GM13976 (cell line): ENCODE results near the gene NPIPB8.
"Not testable (repeated sequence)": the region's sequence is repeated elsewhere in the genome, so short reads cannot be mapped to it uniquely, and the experiment has no call there.

Experiments used
- DNase-seq: peaks from one replicate; pipeline ENCODE4 v3.0.0; 2012; ENCODE audit warnings: low spot score
- in situ Hi-C: fragments of 300-500 bp; cut with MboI; formaldehyde crosslinking; loops from one replicate; pipeline ENCODE4 v1.12.0; 2022; ENCODE audit warnings: low sequenced_read_pairs, mixed read lengths, inconsistent platforms; ENCODE audit not compliant: unreplicated experiment

NPIPB8 gene

DNA sequence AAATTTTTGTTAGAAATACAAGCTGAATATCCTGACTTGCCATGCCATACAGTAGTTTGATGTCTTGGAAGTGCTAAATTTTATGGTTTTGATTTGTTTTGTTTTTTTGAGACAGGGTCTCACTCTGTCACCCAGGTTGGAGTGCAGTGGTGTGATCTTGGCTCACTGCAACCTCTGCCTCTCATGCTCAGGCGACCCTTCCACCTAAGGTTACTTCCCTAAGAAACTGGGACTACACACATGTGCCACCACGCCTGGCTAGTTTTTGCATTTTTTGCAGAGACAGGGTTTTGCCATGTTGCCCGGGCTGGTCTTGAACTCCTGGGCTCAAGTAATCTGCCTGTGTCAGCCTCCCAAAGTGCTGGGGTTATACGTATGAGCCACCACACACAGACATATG lies 53.9 kb downstream of the NPIPB8 start:
- in situ Hi-C loops, DNase-seq: not testable (repeated sequence)

DNA sequence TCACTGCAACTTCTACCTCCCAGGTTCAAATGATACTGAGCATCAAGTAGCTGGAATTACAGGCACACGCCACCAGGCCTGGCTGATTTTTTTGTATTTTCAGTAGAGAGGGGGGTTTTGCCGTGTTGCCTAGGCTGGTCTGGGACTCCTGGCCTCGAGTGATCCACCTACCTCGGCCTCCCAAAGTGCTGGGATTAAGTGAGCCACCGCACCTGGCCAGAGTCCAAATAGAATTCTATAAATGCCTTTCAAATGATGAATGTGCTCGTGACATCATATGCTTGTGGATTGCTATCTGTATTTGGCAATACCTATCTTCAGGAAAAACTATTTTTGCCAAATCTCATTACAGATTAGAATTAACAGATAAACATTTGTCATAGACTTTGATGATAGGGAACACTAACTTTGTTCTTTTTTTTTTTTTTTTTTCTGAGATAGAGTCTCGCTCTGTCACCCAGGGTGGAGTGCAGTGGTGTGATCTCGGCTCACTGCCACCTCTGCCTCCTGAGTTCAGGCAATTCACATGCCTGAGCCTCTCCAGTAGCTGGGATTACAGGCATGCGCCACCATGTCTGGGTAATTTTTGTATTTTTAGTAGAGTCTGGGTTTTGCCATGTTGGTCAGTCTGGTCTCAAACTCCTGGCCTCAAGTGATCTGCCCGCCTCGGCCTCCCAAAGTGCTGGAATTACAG lies 55.5 kb downstream of the NPIPB8 start:
- in situ Hi-C loops, DNase-seq: not testable (repeated sequence)

DNA sequence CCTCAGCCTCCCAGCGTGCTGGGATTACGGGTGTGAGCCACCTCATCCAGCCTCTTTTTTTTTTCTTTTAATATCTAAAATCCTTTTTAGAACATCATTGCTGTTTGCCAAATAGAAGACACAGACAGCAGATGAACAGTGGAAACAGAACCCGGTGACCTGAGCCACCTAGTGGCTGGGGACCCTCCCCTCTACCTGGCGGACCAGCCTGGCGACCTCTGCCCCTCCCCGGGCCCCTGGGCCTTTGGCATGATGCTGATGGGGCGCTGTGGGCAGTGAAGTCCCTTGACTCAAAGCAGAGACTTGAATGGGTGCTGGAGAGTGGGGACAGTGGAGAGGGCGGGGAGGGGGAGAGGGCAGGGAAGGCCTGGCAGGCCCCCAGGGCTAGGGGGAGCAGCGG lies 61.9 kb downstream of the NPIPB8 start:
- DNase-seq, in situ Hi-C loops: not testable (repeated sequence)

DNA sequence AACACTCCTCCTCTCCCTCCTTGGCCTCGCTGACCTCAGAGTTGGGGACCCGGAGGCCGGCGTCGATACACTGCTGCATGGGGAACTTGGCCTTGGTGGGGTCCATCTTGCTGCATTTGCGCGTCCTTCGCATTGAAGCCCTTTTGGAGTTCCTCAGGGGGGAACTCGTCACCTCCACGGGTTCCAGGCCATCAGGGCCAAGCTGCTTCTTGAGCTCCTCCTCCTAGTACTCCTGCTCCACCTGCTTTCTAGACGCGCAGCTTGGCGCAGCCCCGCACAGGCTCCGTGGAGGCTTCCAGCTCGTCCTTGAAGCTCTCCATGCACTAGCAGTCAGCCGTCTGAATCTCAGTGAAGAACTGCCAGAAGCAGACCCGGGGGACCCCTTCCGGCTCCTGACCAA lies 62.5 kb downstream of the NPIPB8 start:
- in situ Hi-C loops, DNase-seq: not testable (repeated sequence)

- DNase-seq, in situ Hi-C loops: not testable (repeated sequence)
These were observed 63.5 kb downstream of the NPIPB8 start for GRCh38 chr16:28701384-28701783.

- in situ Hi-C loops, DNase-seq: not testable (repeated sequence)
These were observed 66.4 kb downstream of the NPIPB8 start for GRCh38 chr16:28704246-28704645.
